ENCODE results near the gene HOXC5.
"Not testable (repeated sequence)": the region's sequence is repeated elsewhere in the genome, so short reads cannot be mapped to it uniquely, and the experiment has no call there.

HOXC5 gene

GRCh38 chr12:54035568-54036264 is 2.9 kb downstream of the HOXC5 start:
- DNase-seq, result no peak

GRCh38 chr12:54036620-54037359 is 3.9 kb downstream of the HOXC5 start:
- DNase-seq, result no peak

GRCh38 chr12:54037360-54038283 is 4.8 kb downstream of the HOXC5 start:
- DNase-seq, result no peak

GRCh38 chr12:54038284-54038870 is 5.5 kb downstream of the HOXC5 start:
- no peak for DNase-seq

- DNase-seq, result no peak
Measured at GRCh38 chr12:54038871-54039414, 6.1 kb downstream of the HOXC5 start.

GRCh38 chr12:54039417-54040147 is 6.7 kb downstream of the HOXC5 start:
- no peak for DNase-seq

GRCh38 chr12:54040148-54040494 is 7.3 kb downstream of the HOXC5 start:
- DNase-seq, result no peak

- DNase-seq, result no peak
Measured at GRCh38 chr12:54040648-54041047, 7.8 kb downstream of the HOXC5 start.

GRCh38 chr12:54041097-54041690 is 8.3 kb downstream of the HOXC5 start:
- DNase-seq, result no peak

GRCh38 chr12:54042033-54042432 is 9.2 kb downstream of the HOXC5 start:
- DNase-seq, result not testable (repeated sequence)

- no peak for DNase-seq
Measured at GRCh38 chr12:54042970-54043853, 10.4 kb downstream of the HOXC5 start.

- no peak for DNase-seq
Measured at GRCh38 chr12:54044425-54045103, 11.7 kb downstream of the HOXC5 start.

GRCh38 chr12:54045401-54045800 is 12.6 kb downstream of the HOXC5 start:
- no peak for DNase-seq

GRCh38 chr12:54045868-54046521 is 13.1 kb downstream of the HOXC5 start:
- no peak for DNase-seq

- DNase-seq, result no peak
Measured at GRCh38 chr12:54046809-54047159, 13.9 kb downstream of the HOXC5 start.

GRCh38 chr12:54047160-54047963 is 14.5 kb downstream of the HOXC5 start:
- DNase-seq, result no peak

GRCh38 chr12:54047964-54048303 is 15.1 kb downstream of the HOXC5 start:
- no peak for DNase-seq

GRCh38 chr12:54048406-54049093 is 15.7 kb downstream of the HOXC5 start:
- DNase-seq, result no peak

Data from activated effector memory CD4-positive, alpha-beta T cell treated with anti-CD3 and anti-CD28 coated beads, Interleukin-2, amount 50 U/mL, for 16 hours (primary cell).